BE2C (cell line): ENCODE results near the gene TNNI3K.
"Not testable (repeated sequence)": the region's sequence is repeated elsewhere in the genome, so short reads cannot be mapped to it uniquely, and the experiment has no call there.

ENCODE experiments used
- DNase-seq: peaks from one replicate; pipeline ENCODE4 v3.0.0-alpha.2; 2020
- H3K27me3 ChIP-seq: fragments of 250-450 bp; sonication (Bioruptor Pico); 2 replicates; pipeline ENCODE4 v1.5.1; 2020; ENCODE audit warnings: mild to moderate bottlenecking
- H3K36me3 ChIP-seq: fragments of 250-450 bp; sonication (Bioruptor Pico); 2 replicates; pipeline ENCODE4 v1.5.1; 2020; ENCODE audit warnings: mild to moderate bottlenecking
- H3K4me1 ChIP-seq: fragments of 250-450 bp; sonication (Bioruptor Pico); 2 replicates; pipeline ENCODE4 v1.5.1; 2020
- H3K4me3 ChIP-seq: 2 replicates; pipeline ENCODE4 v1.5.1; 2011; ENCODE audit warnings: low read depth, low read length
- H3K9me3 ChIP-seq: fragments of 250-450 bp; sonication (Bioruptor Pico); 2 replicates; pipeline ENCODE4 v1.5.1; 2020
- TF ChIP-seq, protein P1 (sequence below): IDR thresholded peaks from 2 replicates; pipeline ENCODE4 v1.5.1; 2012; ENCODE audit warnings: mild to moderate bottlenecking, low read depth, low read length

TNNI3K gene

DNA sequence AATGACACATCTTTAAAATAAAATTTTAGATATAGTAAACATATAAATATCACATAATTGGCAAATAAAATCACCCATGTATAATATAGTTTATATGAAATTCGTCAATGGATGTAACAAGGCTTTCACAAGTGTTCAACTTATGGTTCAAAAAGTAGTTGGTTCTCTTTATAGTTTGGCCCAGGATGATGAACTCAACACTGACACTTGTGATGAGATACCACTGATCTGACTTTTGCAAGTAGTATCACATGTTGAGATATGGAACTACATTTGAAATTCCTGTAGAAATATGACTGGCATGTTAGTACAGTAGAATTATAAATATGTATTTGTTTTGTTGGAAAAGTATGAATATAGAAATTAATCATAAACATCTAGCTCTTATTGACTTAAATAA is 1.8 kb downstream of the TNNI3K start:
- Histone ChIP-seq H3K27me3 (no peaks in the 10 kb centered on the region), H3K9me3 (no peaks in the 10 kb centered on the region), H3K36me3 (no peaks in the 10 kb centered on the region), H3K4me3 (no peak overlapping the region), H3K4me1 (no peaks in the 10 kb centered on the region)
- TF ChIP-seq, protein P1, sequence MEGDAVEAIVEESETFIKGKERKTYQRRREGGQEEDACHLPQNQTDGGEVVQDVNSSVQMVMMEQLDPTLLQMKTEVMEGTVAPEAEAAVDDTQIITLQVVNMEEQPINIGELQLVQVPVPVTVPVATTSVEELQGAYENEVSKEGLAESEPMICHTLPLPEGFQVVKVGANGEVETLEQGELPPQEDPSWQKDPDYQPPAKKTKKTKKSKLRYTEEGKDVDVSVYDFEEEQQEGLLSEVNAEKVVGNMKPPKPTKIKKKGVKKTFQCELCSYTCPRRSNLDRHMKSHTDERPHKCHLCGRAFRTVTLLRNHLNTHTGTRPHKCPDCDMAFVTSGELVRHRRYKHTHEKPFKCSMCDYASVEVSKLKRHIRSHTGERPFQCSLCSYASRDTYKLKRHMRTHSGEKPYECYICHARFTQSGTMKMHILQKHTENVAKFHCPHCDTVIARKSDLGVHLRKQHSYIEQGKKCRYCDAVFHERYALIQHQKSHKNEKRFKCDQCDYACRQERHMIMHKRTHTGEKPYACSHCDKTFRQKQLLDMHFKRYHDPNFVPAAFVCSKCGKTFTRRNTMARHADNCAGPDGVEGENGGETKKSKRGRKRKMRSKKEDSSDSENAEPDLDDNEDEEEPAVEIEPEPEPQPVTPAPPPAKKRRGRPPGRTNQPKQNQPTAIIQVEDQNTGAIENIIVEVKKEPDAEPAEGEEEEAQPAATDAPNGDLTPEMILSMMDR: no peak
- no peak for DNase-seq

DNA sequence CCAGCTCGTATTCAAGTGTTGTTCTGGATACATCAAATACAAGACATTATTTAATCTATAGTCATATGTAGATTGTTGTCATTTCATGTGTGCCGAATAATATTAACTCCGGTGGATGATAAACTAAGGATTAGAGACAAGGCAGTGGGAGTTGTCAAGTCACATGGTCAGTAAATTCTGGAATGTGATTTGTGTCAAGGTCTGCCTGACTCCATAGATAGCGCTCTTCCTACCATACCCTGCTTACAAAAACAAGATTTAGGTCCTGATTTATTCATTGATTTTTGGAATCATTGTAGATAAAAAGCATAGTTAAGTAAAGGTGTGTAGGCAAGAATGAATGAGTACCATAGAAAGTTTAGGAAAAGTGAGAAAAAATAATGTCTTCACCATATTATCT is 2.6 kb downstream of the TNNI3K start:
- no peak for DNase-seq
- Histone ChIP-seq H3K9me3 (no peaks in the 10 kb centered on the region), H3K4me1 (no peaks in the 10 kb centered on the region), H3K4me3 (no peak overlapping the region), H3K36me3 (no peaks in the 10 kb centered on the region), H3K27me3 (no peaks in the 10 kb centered on the region)
- TF ChIP-seq, protein P1: no peak

DNA sequence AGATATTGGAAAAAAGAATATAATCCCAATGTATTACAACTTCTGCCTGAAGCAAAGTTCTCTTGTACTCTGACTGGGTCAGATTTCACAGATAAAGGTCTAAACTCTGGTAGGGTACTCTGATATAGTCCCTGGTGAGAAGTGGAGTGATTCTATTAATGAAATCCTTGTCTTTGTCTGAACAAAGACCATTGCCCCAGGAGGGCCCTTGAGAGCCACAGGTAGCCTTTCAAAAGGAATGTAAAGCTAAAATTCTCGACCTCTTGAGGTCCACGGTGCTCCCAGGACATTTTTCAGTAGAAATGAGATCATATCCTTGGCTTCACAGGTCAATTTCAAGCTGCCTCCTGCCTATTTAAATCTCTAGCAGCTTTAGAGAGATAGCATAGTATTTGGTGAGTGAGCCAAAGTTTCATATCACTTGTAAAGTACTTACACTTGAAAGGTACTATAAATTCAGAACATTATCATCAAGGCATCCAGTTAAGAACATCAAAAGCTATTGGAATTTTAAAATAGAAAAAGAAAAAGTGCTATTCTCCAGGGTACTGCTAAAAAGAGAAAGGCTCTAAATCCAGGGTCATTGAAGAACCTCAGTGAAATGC is 10.1 kb downstream of the TNNI3K start:
- H3K4me1 ChIP-seq: no peaks in the 10 kb centered on the region
- TF ChIP-seq, protein P1: no peak
- no peaks in the 10 kb centered on the region for H3K9me3 ChIP-seq
- DNase-seq: no peak
- H3K4me3 ChIP-seq: no peak overlapping the region
- H3K36me3 ChIP-seq: no peaks in the 10 kb centered on the region
- H3K27me3 ChIP-seq: no peaks in the 10 kb centered on the region

DNA sequence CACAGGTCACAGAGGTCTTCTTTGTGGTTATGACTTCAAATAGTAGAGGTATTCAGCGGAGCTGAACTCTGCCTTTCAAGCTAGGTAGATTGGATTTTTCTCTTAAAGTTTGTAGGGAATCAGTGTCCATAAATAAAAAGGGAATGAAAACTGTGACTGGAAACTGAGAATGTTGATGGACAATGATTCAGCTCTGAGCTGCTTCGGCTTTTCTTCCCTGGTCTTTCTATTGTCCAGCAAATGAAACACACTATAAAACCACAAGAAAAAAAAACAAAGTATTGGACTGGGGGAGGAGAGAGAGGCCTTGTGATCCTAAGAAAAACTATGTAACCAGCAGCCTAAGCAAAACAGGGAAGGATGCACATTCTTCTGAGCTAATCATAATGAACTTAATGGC is 11.1 kb downstream of the TNNI3K start:
- no peaks in the 10 kb centered on the region for H3K9me3 ChIP-seq
- H3K27me3 ChIP-seq: no peaks in the 10 kb centered on the region
- H3K36me3 ChIP-seq: no peaks in the 10 kb centered on the region
- TF ChIP-seq, protein P1: no peak
- DNase-seq: no peak
- H3K4me3 ChIP-seq: no peak overlapping the region
- no peaks in the 10 kb centered on the region for H3K4me1 ChIP-seq

DNA sequence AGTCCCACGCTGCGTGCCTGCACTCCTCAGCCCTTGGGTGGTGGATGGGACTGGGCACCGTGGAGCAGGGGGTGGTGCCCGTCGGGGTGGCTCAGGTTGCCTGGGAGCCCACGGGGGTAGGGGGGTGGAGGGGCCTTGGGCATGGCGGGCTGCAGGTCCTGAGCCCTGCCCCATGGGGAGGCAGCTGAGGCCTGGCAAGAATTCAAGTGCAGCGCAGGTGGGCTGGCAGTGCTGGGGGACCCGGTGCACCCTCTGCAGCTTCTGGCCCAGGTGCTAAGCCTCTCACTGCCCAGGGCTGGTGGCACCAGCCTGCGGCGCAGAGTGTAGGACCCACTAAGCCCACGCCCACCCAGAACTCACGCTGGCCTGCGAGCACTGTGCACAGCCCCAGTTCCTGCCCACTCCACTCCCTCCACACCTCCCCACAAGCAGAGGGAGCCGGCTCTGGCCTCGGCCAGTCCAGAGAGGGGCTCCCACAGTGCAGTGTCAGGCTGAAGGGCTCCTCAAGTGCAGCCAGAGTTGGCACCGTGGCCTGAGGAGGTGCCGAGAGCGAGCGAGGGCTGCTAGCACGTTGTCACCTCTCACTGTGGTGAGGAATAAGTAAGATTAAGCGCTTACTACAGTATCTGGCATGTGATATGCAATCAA is 12.8 kb downstream of the TNNI3K start:
- H3K4me3 ChIP-seq: no peak overlapping the region
- DNase-seq: no peak

DNA sequence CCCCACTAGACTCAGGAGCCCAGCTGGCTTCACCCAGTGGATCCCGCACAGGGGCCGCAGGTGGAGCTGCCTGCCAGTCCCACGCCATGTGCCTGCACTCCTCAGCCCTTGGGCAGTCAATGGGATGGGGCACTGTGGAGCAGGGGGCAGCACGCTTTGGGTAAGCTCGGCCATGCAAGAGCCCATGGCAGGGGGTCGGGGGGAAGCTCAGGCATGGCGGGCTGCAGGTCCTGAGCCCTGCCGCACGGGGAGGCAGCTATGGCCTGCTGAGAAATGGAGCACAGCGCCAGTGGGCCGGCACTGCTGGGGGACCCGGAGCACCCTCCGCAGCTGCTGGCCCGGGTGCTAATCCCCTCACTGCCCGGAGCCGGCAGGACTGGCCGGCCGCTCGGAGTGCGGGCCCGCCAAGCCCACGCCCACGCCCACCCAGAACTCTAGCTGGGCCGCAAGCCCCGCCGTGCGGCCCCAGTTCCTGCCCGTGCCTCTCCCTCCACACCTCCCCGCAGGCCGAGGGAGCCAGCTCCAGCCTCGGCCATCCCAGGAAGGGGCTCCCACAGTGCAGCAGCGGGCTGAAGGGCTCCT is 18.1 kb downstream of the TNNI3K start:
- not testable (repeated sequence) for DNase-seq, H3K27me3 ChIP-seq, H3K36me3 ChIP-seq, H3K9me3 ChIP-seq, H3K4me3 ChIP-seq, H3K4me1 ChIP-seq

More for the DNA sequence above, 12.8 kb downstream of the TNNI3K start:
- H3K4me1 ChIP-seq: no peaks in the 10 kb centered on the region
- no peaks in the 10 kb centered on the region for H3K27me3 ChIP-seq
- TF ChIP-seq, protein P1: no peak
- H3K36me3 ChIP-seq: no peaks in the 10 kb centered on the region
- H3K9me3 ChIP-seq: no peaks in the 10 kb centered on the region
